ENCODE results near the gene CX3CR1.
A peak's percentile ranks its signal among the peaks of the same experiment; 100 is the strongest.

GRCh38 chr3:39260957-39261356 lies 18.9 kb downstream of the CX3CR1 start:
- TF ChIP-seq POLR2AphosphoS5 (IDR thresholded peaks at IDR 0.05) (peak in 2 of 3 donors; percentile 33 to 39), CTCF (IDR thresholded peaks at IDR 0.05) (peak in 4 of 5 experiments; percentile 21 to 48 (median 33)), POLR2A (IDR thresholded peaks at IDR 0.05) (no peak)
